Lower leg skin (tissue), 4 donors: Measurements from ENCODE around the gene TBRG4. TPM values are rescaled to one million over a fixed set of nuclear protein-coding genes. Genes with fewer than 3 reads are reported as not detected.

Experiments used
- DNase-seq, 2 donors: peaks; one replicate each; pipeline ENCODE4 v3.0.0-alpha.2; 2019; ENCODE audit warnings: low spot score in 2 of 2
- H3K4me3 ChIP-seq: fragments of 200-600 bp; sonication (generic); 2 replicates; pipeline ENCODE4 v1.5.1; 2017; ENCODE audit warnings: mild to moderate bottlenecking, low read depth; ENCODE audit not compliant: poor library complexity, severe bottlenecking
- CTCF ChIP-seq, 3 donors: fragments of 450-650 bp; IDR thresholded peaks; one replicate each; pipeline ENCODE4 v1.5.1; 2016; ENCODE audit warnings: antibody characterized with exemption in 3 of 3, mild to moderate bottlenecking in 3 of 3, moderate library complexity in 2 of 3
- POLR2A ChIP-seq, 2 donors: fragments of 450-650 bp; IDR thresholded peaks; one replicate each; pipeline ENCODE4 v1.6.1; 2016 to 2017; ENCODE audit warnings: antibody characterized with exemption in 2 of 2, mild to moderate bottlenecking in 1 of 2, moderate library complexity in 1 of 2
- WGBS, 2 donors: methylation state at CpG; one replicate each; pipeline ENCODE4 v1.1.5; 2018; 5-methylcytosine and 5-hydroxymethylcytosine counted together
- intact Hi-C: fragments of 100-400 bp; cut with DNase I; formaldehyde crosslinking; loops from one replicate; pipeline ENCODE4 v1.15.0; 2023; ENCODE audit warnings: low total_unique reads
- total RNA-seq, 4 donors: library from RNA; depleted of rRNA; stranded (reverse); fragments of >200 nt; gene quantifications; one replicate each; pipeline ENCODE4 v1.1.0, GENCODE V29; 2016

TBRG4 gene
- total RNA-seq, 4 donors from 2014 or later, result 46.0 to 62.3 (median 58.1) TPM

GRCh38 chr7:45153233-45153632, 41.7 kb upstream of the TBRG4 start:
- WGBS, 2 donors, result 64 to 68% methylated on average over 3 of the region's 3 CpGs
- no peak overlapping the region for H3K4me3 ChIP-seq
- no peak for DNase-seq
- intact Hi-C loops, result no loop called here
- no peak for TF ChIP-seq POLR2A (IDR thresholded peaks at IDR 0.05)
- no peak for TF ChIP-seq CTCF (IDR thresholded peaks at IDR 0.05)

GRCh38 chr7:45151967-45152366, 40.5 kb upstream of the TBRG4 start:
- TF ChIP-seq CTCF (IDR thresholded peaks at IDR 0.05), result no peak
- TF ChIP-seq POLR2A (IDR thresholded peaks at IDR 0.05), result no peak
- intact Hi-C loops, result no loop called here

GRCh38 chr7:45151131-45151684, 39.7 kb upstream of the TBRG4 start:
- no peak for DNase-seq
- TF ChIP-seq CTCF (IDR thresholded peaks at IDR 0.05), result no peak
- no peak for TF ChIP-seq POLR2A (IDR thresholded peaks at IDR 0.05)
- 75 to 84% methylated on average over 9 of the region's 9 CpGs for WGBS, 2 donors
- H3K4me3 ChIP-seq, result no peak overlapping the region
- intact Hi-C loops, result no loop called here

More at GRCh38 chr7:45151967-45152366, 40.5 kb upstream of the TBRG4 start:
- no peak for DNase-seq
- no peak overlapping the region for H3K4me3 ChIP-seq
- 71 to 86% methylated on average over 3 of the region's 3 CpGs for WGBS, 2 donors

- H3K4me3 ChIP-seq, result no peak overlapping the region
- TF ChIP-seq POLR2A (IDR thresholded peaks at IDR 0.05), result no peak
- no peak for TF ChIP-seq CTCF (IDR thresholded peaks at IDR 0.05)
- intact Hi-C loops, result no loop called here
- WGBS, 2 donors, result 83 to 87% methylated on average over 11 of the region's 11 CpGs
- DNase-seq, result no peak
These were observed 38.7 kb upstream of the TBRG4 start for GRCh38 chr7:45150199-45150598.

- intact Hi-C loops, result no loop called here
- WGBS, 2 donors, result 69 to 76% methylated on average over 5 of the region's 5 CpGs
- no peak overlapping the region for H3K4me3 ChIP-seq
- no peak for DNase-seq
- TF ChIP-seq CTCF (IDR thresholded peaks at IDR 0.05) (no peak), POLR2A (IDR thresholded peaks at IDR 0.05) (no peak)
These were observed 38.1 kb upstream of the TBRG4 start for GRCh38 chr7:45149606-45150005.

GRCh38 chr7:45148653-45148973, 37.1 kb upstream of the TBRG4 start:
- DNase-seq, result no peak
- no peak for TF ChIP-seq POLR2A (IDR thresholded peaks at IDR 0.05)
- H3K4me3 ChIP-seq, result no peak overlapping the region
- intact Hi-C loops, result no loop called here
- WGBS, 2 donors, result 72 to 77% methylated on average over 10 of the region's 10 CpGs
